CD4-positive, alpha-beta T cell treated with Interleukin-17A for 4 hours (primary cell): ENCODE measurements around the gene TMEFF2.
"Not testable (repeated sequence)": the region's sequence is repeated elsewhere in the genome, so short reads cannot be mapped to it uniquely, and the experiment has no call there.

Experiments used
- DNase-seq: peaks from one replicate; pipeline ENCODE4 v3.0.0-alpha.2; 2020; ENCODE audit warnings: mixed read lengths

TMEFF2 gene

DNA sequence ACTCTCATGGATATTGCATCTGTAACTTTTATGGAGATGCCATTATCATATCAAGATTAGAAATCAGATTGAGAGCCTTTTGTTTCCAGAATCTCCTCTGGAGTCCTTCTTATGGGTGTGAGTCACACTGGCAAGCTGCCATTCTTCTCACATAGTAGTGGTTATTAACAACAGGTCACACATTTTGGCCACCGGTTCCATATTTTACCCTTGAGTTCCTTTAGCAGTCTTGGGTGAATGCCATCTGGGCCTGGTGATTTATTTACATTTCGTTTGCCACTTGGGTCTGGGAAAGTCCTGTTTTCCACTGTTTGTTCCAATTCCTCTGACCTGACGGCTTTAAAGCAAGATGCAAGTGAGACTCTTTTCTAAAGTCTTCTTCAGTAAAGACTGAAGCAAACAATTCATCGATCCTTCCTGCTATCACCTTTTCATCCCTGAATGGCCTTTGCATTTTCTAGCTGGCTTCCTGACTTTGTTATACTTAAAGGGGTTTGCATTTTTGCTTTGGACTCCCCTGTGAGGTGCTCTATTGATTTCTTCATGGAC is 267.3 kb downstream of the TMEFF2 start:
- DNase-seq, result no peak

DNA sequence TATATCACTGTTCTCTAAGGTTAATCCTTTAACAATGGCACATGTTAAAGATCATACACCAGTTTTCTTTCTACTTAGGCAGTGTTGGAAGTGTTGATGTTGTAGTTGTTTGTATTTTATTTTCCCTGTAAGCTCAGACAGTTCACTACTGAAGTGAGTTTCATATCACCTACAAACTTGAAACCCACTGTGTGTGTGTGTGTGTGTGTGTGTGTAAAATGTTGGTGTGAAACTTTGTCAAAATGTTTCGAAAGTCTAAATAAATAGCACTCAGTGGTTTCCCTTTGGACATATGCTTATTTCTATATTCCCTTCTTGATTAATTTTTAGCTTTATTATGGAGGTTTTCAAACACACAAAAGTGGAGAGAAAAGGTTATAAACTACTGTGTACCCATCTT is 268.1 kb downstream of the TMEFF2 start:
- DNase-seq, result no peak

DNA sequence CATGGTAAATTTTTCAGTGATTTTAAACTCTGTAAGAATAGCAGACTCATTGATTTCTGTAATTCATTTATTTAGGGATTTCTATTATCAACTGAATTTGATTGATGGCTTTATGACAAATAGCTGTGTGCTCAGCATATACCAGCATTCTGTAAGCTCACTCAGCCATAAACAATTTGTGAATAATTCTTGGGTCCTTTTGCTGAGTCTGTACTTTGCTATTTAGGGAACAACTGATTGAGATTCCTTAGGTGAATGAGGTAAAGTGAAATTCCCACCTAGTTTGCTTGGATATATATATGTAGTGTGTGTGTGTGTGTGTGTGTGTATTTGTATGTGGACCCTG is 271.1 kb downstream of the TMEFF2 start:
- no peak for DNase-seq

DNA sequence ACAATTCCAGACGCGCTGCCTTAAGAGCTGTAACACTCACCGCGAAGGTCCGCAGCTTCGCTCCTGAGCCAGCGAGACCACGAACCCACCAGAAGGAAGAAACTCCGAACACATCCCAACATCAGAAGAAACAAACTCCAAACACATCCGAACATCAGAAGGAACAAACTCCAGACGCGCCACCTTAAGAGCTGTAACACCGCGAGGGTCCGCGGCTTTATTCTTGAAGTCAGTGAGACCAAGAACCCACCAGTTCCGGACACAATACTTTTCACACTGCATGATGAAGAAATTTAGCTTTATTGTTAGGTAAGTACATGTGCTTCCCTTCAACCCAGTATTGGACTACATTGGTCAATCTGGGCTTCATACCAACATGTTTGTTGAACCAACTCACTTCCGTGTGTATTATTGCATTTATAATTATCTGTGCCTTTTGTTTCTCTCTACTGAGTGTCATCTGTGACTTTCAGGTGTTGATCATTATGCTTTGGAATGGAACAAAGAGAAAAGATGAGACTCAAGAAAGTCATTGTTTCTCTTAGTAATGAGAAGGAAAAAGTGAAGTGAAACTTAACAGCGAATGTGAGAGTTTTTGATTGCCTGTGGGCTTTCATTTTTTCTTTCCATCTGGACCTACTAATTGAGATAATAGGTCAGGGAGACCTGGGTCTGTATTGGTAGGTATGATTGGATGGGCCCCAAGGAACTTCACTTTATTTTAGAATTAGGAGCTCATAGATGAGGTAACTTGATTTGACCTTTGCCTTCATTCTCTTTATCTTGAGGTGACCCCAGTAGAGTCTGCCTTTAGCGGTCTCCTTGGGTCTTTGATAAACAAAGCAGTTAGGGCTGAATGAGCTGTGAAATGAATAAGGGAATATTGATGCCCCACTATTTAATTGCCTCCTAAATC is 271.7 kb downstream of the TMEFF2 start:
- no peak for DNase-seq

DNA sequence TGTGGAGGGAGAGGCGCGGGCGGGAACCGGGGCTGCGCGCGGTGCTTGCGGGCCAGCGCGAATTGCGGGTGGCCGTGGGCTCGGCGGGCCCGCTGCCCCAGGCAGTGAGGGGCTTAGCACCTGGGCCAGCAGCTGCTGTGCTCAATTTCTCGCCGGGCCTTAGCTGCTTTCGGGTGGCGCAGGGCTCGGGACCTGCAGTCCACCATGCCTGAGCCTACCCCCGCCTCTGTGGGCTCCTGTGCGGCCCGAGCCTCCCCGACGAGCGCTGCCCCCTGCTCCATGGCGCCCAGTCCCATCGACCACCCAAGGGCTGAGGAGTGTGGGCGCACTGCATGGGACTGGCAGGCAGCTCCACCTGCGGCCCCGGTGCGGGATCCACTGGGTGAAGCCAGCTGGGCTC is 273.1 kb downstream of the TMEFF2 start:
- not testable (repeated sequence) for DNase-seq

DNA sequence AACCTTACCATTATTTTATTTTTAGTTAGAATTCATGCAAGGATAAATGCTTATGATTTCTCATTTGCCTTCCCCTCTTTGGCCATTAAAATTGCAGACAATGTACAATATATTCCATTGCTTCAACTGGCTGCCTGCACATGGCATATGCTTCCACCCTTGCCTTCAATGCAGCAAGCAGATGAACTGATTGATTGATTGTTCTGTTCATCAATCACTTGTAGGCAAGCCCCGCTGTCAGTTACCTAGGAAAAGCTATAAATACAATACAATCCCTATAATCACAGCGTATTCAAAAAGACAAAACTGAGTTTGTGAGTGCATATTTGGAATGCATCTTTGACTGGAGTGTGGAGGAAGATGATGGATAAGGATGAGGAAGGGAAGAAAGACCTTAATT is 274.2 kb downstream of the TMEFF2 start:
- no peak for DNase-seq

DNA sequence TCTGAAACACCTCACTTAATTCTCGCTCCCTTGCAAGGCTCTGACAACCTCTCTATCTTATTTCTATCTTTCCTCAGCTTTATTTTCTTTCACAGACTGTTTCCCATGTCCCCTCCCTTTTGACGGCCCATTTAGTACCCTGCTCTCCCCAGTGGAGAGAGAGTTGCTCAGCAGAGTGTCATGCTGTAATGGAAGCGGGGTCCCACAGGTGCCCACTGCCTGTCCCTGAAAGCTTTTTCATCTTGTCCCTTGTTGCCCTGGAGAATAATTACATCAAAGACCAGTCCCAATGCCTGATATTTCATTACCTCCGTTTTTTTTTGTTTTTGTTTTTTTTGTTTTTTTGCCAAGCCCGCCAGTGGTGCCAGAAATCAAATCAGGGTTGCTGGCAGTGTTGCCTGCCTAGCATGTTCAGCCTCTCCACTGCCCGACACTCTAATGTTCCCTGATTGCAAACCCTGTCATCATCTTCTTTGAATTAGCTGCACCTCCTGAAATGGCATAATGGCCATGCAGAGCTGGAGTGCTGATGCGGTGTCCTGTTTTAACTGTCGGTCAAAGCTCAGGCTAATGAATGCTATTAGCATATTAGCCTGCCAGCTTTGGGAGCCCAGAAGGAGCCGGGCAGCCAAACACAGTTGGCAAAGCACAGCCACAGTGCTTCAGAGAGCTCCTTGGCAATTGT is 276.6 kb downstream of the TMEFF2 start:
- no peak for DNase-seq

DNA sequence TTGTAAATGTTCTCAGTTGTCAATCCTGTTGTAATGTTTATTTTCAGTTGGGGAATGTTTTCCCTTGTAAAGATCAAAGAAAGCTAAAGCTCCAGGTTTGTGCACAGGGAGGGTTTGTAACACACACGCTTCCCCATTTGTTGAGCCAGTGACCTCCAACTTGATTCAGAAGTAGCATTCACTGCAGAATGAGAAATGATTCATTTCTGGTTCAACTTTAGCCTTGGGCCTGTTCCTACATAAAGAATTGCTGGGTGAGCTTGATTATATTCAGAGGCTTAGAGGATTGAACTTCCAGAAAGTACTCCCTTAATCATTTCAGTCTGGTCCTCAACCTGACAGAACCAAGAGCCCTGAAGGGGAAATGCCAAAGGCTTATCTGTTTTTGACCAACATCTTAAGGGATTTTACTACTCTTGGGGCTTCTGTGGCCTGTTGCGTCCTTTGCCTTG is 277.3 kb downstream of the TMEFF2 start:
- no peak for DNase-seq

DNA sequence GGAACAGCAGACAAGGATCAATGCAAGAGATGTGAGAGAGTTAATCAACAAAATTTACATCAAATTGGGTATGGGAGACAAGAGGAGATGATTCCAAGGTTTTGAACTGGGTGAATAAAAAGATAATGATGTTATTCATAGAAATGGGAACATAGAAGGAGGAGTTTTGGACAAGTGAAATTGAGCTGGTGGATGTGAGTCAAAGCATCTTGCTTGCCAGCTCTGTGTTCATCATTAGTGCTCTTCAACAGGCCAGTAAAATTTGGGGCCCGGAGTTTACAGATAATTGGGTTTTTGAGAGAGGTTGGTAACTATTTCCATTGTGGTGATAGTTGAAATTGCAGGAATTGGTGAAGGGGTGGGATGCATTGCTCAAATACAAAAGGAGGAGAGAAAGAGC is 277.9 kb downstream of the TMEFF2 start:
- DNase-seq, result no peak

DNA sequence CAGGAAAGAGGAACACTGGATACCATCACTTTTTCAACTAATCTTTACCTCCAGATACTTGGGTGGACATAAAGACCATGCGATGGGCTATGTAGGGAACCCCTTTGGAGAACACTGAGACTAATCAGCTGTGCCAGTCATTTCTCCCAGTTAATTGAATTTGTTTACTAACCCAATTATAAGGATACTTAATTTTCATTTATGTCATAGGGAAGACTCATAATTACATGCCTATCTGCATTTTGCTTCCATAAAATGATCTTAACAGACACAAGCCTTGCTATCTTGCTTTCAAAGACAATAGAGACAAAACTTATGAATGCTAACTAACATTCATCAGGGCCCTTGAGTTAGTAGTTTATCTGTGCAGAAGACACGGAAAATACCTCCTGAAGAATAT is 279.0 kb downstream of the TMEFF2 start:
- no peak for DNase-seq

DNA sequence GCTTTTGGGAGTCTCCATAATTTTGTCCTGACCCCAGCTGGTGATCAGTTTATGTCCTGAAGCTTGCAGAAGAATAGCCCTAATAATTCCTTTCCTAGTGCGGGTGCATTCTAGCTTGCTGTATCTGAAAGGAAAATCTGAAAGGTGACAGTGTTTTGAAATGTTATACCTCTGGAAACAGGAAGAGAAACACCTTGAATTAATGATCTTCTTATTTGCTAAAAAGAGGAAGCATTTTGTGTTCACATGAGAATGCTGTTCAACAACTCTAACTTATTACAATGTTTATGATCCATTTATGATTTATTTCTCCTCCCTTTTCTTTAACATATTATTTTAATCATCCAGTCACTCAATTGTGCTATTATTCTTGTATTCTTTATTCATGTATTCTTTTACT is 280.9 kb downstream of the TMEFF2 start:
- DNase-seq, result no peak

DNA sequence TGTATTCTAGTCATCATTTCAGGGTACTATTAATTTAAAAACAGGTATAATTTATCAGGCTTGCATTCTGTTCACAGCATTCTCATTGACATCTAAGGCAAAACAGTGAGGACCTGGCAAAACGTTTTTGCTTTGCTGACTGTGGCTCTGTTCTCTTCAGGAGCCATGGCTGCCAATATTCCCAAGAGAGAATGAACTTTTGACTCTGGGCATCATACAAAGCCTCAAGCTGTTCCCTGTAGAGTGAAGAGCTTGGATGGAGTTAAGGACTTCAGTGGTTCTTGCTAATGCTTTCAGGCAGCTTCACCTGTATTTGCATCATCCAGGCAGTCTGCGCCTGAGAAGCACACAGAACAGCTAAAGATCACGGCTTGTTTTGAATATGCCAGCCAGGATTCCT is 282.0 kb downstream of the TMEFF2 start:
- DNase-seq, result no peak

DNA sequence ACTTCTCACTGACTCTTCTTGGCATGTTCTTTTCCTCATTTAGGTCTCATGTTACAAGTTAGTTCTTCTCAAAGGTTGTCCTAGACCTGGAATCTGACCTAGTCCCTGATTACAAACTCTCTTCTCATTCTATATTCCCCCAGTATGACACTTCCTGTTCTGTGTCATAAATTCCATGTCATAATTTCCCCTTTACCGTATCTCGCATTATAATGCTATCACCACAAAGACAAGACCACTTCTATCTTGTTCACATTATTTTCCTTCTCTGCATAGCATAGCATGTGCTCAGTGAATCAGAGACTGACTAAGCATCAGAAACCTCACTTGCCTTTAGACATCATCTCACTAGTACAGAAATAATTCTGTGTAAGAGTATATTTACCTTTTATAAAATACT is 284.2 kb downstream of the TMEFF2 start:
- DNase-seq, result no peak

DNA sequence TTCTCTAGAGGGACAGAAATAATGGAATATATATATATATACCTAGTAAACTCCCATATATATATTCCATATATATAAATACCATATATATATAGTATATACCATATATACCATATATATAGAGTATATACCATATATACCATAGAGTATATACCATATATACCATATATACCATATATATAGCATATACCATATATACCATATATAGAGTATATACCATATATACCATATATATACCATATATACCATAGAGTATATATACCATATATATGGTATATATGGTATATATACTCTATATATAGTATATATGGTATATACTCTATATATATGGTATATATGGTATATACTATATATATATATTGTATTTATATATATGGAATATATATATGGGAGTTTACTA is 285.9 kb downstream of the TMEFF2 start:
- DNase-seq, result no peak

DNA sequence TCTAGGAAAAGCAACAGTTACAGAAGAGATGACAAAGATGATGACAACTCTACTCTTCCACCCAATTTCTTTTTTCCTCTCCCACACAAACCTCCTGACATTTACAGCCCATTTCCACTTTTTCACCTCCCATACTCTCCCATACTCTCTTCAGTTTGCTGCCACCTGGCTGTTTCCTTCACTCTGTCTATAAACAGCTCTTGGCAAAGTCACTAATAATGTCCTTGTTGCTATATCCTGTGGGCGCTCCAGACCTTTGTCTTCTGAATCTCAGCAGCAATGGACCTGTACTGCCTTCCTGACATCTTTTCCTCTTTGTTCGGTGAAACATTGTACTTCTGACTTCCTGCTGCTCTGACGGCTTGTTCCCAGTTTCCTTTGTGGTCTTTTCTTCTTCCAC is 287.2 kb downstream of the TMEFF2 start:
- no peak for DNase-seq

DNA sequence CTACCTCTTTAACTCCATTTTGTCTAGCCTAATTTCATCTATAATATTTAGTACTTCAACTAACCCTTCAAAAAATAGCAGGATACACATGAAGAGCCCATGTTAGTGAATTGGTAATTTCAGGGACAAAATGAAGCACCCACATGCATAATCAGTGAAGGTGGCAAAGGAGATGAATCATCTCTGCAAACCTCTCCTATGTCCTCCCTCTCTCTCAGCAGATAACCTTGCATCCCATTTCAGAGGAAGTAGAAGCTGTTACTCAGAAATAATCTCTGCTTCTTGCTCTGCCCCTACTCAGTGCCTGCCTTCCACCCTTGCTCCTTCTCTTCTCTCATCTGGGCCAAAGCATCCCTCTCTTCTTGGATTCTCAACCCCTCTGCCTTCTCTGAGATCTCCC is 287.6 kb downstream of the TMEFF2 start:
- DNase-seq, result no peak

DNA sequence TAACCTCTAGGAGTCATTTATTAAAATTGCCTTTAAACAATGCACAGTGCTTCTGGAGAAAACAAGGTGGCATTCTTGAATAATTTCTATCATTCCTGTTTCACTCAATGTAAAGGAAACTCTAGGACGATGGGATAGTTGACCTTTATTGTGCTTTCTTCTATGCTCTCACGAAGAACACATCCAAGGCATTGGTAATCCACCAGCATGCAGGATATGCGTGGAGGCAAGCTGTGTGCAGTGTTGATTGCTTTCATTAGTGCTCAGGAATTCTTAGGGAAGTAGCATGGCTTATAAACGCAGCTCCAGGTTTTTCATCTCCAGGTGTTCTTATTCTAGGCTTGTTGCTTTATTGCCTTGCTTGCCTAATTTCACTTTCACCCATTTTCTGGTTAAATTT is 289.4 kb downstream of the TMEFF2 start:
- no peak for DNase-seq

DNA sequence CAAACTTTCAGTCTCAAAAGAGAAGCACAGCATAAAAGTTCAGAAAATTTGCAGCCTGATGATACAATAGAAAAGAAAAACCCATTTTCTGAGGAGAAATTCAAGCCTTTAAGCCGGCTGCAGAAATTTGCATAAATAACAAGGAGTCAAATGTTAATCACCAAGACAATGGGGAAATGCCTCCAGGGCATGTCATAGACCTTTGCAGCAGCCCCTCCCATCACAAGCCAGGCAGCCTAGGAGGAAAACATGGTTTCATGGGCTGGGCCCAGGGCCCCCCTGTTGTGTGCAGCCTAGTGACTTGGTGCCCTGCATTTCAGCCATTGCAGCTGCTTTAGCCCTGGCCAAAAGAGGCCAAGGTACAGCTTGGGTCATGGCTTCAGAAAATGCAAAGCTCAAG is 293.7 kb downstream of the TMEFF2 start:
- no peak for DNase-seq

DNA sequence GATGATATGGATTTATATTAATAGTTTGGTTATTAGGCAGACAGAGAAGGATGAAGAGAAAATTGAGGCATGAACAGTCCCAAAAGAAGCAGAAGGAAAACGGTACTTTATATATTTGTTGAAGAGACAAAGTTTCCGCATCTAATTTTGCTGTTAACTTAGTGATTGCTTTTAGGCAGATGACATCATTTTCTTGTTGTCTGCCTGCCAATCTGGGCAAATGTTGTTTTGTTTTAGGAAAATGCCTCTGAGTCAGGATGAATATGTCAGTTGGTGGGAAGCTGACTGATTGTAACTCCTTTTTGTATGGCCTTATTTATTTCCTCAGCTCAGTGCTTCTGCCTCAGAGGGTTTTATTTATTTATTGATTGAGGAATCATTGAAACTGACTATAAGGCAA is 295.3 kb downstream of the TMEFF2 start:
- DNase-seq, result no peak
